Activated CD4-positive, alpha-beta T cell treated with anti-CD3 and anti-CD28 coated beads, Interleukin-2, amount 10 ng/mL, durations not matched to agents 7 days and 5 days (primary cell): ENCODE results near the gene IGFN1. TPM values are rescaled to one million over a fixed set of nuclear protein-coding genes. Genes with fewer than 3 reads are reported as not detected.

Source experiments
- CTCF ChIA-PET: fragments of 350-600 bp; sonication (Branson Sonifier 250); formaldehyde crosslinking; loops from one replicate; lab custom pipeline; 2021; ENCODE audit warnings: antibody characterized with exemption; lab: Charles Lee
- POLR2A ChIA-PET: fragments of 350-600 bp; sonication (Branson Sonifier 250); formaldehyde crosslinking; loops from one replicate; lab custom pipeline; 2021; ENCODE audit warnings: antibody characterized with exemption; lab: Charles Lee
- DNase-seq: peaks from one replicate; pipeline ENCODE4 v3.0.0-alpha.2; 2020
- H3K27ac Mint-ChIP-seq: one replicate; pipeline ENCODE4 v1.8.0; 2021; ENCODE audit warnings: mild to moderate bottlenecking, moderate library complexity, mixed read lengths
- H3K27me3 Mint-ChIP-seq: one replicate; pipeline ENCODE4 v1.8.0; 2021; ENCODE audit warnings: mixed read lengths
- H3K36me3 Mint-ChIP-seq: one replicate; pipeline ENCODE4 v1.8.0; 2021; ENCODE audit warnings: low read depth, mixed read lengths
- H3K4me1 Mint-ChIP-seq: one replicate; pipeline ENCODE4 v1.8.0; 2021; ENCODE audit warnings: mixed read lengths
- H3K4me3 Mint-ChIP-seq: one replicate; pipeline ENCODE4 v1.8.0; 2021; ENCODE audit warnings: mild to moderate bottlenecking, moderate library complexity, mixed read lengths
- H3K9me3 Mint-ChIP-seq: one replicate; pipeline ENCODE4 v1.8.0; 2021; ENCODE audit warnings: mixed read lengths
- total RNA-seq, 2 experiments: library from RNA; stranded (reverse); gene quantifications; one replicate each; pipeline ENCODE4 v1.2.3, GENCODE V29; 2021

IGFN1 gene
- total RNA-seq, 2 experiments from 2014 or later: not detected

DNA sequence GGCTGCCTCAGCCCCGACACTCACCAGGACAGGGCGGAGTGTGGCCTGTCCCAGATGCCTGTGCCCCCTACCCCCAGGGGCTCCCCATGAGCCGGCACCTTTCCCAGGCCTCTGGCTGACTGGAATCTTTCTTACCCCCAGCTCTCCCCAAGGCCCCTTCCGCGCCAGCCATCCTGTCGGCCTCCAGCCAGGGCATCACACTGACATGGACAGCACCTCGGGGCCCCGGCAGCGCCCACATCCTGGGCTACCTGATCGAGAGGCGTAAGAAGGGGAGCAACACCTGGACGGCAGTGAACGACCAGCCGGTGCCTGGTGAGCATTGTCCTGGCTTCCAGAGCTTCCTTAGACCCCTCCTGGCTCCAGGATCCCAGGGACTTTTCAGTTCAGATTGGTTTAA is 26.5 kb downstream of the IGFN1 start:
- DNase-seq: no peak
- no peak overlapping the region for H3K4me3 Mint-ChIP-seq
- H3K4me1 Mint-ChIP-seq: no peaks in the 10 kb centered on the region
- H3K9me3 Mint-ChIP-seq: no peaks in the 10 kb centered on the region
- POLR2A ChIA-PET: no interaction called here
- no peak overlapping the region for H3K27ac Mint-ChIP-seq
- H3K27me3 Mint-ChIP-seq: no peaks in the 10 kb centered on the region
- no peaks in the 10 kb centered on the region for H3K36me3 Mint-ChIP-seq
- CTCF ChIA-PET: no interaction called here

DNA sequence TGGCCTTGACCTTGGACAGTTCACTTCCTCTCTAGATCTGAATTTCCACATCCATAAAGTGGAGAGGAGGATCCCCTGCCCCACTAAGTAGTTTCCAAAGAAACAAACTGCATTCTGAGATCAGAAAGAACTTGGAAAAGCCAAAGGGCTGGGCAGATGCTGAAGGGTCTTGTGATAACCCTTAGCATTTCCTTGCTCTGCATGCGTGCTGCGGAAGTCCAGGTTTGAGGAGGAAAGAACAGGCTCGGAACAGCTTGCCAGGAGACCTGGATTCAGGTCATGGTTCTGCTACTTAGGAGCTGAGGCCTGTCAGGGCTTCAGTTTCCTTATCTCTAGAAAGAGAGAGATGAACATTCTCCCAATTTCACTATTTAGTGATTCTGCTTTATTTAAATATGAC is 27.2 kb downstream of the IGFN1 start:
- Mint-ChIP-seq H3K9me3 (no peaks in the 10 kb centered on the region), H3K27ac (no peak overlapping the region), H3K4me3 (no peak overlapping the region), H3K4me1 (no peaks in the 10 kb centered on the region), H3K27me3 (no peaks in the 10 kb centered on the region), H3K36me3 (no peaks in the 10 kb centered on the region)
- POLR2A ChIA-PET: no interaction called here
- DNase-seq: no peak
- CTCF ChIA-PET: no interaction called here

DNA sequence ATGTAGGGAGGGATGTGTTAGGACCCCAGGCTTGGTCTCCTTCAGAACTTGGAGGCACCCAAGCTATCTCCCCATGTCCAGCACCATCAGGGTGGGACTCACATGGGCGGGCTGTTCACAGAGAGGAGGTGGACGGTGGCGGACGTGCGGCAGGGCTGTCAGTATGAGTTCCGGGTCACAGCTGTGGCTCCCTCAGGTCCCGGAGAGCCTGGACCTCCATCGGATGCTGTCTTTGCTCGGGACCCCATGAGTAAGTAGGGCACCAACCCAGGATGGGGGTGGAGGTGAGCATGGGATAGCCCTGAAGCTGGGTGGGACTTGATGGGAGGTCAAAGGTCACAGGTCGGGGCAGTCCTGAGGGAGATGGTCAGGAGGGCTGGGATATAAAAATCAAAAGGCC is 27.8 kb downstream of the IGFN1 start:
- H3K36me3 Mint-ChIP-seq: no peaks in the 10 kb centered on the region
- CTCF ChIA-PET: no interaction called here
- H3K4me1 Mint-ChIP-seq: no peaks in the 10 kb centered on the region

DNA sequence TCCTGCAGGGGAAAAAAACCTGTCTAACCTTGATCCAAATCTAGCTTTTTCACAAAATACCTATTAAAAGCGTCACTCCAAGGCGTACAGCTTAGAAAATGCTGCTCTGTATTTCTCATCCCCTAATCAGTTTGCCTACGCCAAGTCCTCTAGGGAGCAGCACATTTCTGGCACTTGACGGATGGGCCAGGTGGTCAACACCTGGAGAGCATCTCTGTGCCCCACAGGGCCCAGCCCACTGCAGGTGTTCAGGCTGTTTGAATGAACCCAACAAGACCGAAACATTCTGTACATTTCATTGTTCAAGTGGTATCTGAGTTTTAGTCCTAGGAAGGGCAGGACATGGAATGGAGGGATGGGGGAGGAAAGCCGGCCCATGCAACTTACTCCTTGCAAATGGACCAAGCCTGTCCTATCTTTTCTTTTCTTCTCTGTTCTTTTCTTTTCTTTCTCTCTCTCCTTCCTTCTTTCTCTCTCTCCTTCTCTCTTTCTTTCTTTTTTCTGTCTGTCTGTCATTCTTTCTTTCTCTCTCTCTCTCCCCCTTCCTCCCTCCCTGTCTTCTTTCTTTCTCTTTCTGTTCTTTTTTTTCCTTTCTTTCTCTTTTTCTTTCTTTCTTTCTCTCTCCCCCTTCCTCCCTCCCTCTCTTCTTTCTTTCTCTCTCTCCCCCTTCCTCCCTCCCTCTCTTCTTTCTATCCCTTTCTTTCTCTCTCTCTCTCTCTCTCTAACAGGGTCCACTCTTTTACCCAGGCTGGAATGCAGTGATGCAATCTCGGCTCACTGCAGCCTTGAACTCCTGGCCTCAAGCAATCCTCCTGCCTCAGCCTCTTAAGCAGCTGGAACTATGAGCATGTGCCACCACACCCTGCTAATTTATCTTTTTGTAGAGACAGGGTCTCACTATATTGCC is 29.1 kb downstream of the IGFN1 start:
- Mint-ChIP-seq H3K4me1 (no peaks in the 10 kb centered on the region), H3K27ac (no peak overlapping the region), H3K4me3 (no peak overlapping the region), H3K36me3 (no peaks in the 10 kb centered on the region), H3K27me3 (no peaks in the 10 kb centered on the region), H3K9me3 (no peaks in the 10 kb centered on the region)
- ChIA-PET POLR2A (no interaction called here), CTCF (interaction anchor here (0.6 kb wide), 1 partner anchor 20 kb away, joined by 4 read pairs; no protein-coding TSS in a partner anchor)
- DNase-seq: no peak

More for the DNA sequence above, 27.8 kb downstream of the IGFN1 start:
- H3K27me3 Mint-ChIP-seq: no peaks in the 10 kb centered on the region
- no peak overlapping the region for H3K27ac Mint-ChIP-seq
- H3K9me3 Mint-ChIP-seq: no peaks in the 10 kb centered on the region
- DNase-seq: peak; percentile 3
- POLR2A ChIA-PET: no interaction called here
- no peak overlapping the region for H3K4me3 Mint-ChIP-seq

DNA sequence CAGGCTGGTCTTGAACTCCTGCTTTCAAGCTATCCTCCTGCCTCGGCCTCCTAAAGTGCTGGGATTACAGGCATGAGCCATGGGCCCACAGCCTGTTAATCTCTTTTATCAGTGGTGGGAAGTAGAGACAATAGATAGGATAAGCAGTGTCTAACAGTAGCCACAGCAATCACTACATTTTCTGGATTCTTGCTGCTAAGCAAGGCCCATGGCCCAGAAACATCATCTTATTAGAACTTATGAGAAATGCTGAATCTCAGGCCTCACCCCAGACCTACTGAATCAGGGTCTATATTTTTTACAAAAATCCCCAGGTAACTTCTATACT is 29.7 kb downstream of the IGFN1 start:
- Mint-ChIP-seq H3K4me1 (no peaks in the 10 kb centered on the region), H3K36me3 (no peaks in the 10 kb centered on the region), H3K27me3 (no peaks in the 10 kb centered on the region), H3K4me3 (no peak overlapping the region), H3K27ac (no peak overlapping the region), H3K9me3 (no peaks in the 10 kb centered on the region)
- CTCF ChIA-PET: no interaction called here
- POLR2A ChIA-PET: no interaction called here
- no peak for DNase-seq

- ChIA-PET POLR2A (no interaction called here), CTCF (no interaction called here)
- Mint-ChIP-seq H3K27me3 (no peaks in the 10 kb centered on the region), H3K4me3 (no peak overlapping the region), H3K36me3 (no peaks in the 10 kb centered on the region), H3K9me3 (no peaks in the 10 kb centered on the region), H3K4me1 (no peaks in the 10 kb centered on the region), H3K27ac (no peak overlapping the region)
- DNase-seq: no peak
These were observed 30.7 kb downstream of the IGFN1 start for GRCh38 chr1:201221201-201221846.

GRCh38 chr1:201222125-201222524 is 31.5 kb downstream of the IGFN1 start:
- H3K9me3 Mint-ChIP-seq: no peaks in the 10 kb centered on the region
- POLR2A ChIA-PET: no interaction called here
- no peak overlapping the region for H3K27ac Mint-ChIP-seq
- no peaks in the 10 kb centered on the region for H3K4me1 Mint-ChIP-seq
- H3K4me3 Mint-ChIP-seq: no peak overlapping the region
- CTCF ChIA-PET: no interaction called here
- DNase-seq: no peak
- H3K36me3 Mint-ChIP-seq: no peaks in the 10 kb centered on the region
- no peaks in the 10 kb centered on the region for H3K27me3 Mint-ChIP-seq

GRCh38 chr1:201223852-201224665 is 33.4 kb downstream of the IGFN1 start:
- ChIA-PET POLR2A (no interaction called here), CTCF (no interaction called here)
- Mint-ChIP-seq H3K27me3 (no peaks in the 10 kb centered on the region), H3K4me3 (no peak overlapping the region), H3K36me3 (no peaks in the 10 kb centered on the region), H3K9me3 (no peaks in the 10 kb centered on the region), H3K4me1 (no peaks in the 10 kb centered on the region), H3K27ac (no peak overlapping the region)
- DNase-seq: no peak

DNA sequence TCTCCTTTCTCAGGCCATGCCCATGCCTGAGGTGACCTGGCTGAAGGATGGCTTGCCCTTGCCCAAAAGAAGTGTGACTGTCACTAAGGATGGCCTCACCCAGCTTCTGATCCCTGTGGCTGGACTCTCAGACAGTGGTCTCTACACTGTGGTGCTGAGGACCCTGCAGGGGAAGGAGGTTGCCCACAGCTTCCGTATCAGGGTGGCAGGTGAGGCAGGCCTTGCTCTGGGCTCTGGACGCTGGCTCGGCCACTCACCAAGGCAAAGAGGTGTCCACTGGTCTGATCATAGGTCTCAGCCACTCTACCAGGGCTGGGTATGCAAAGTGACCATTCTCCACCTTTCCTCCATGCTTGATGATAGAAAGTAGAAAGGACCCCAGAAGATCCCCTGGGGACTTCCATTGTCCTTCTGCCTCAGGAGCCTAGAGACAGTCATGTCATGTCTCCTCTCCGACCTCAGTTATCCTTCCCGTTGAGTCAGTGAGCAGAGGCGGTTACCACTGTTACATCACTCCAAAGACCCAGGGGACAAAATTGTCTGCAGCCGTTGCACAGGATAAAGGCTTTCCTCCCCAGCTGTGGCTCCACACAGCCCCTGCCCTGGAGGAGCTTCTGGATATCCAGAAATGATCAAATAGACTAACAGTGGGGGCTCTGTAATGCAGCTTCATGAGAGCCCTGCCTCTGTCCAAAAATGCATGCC is 34.2 kb downstream of the IGFN1 start:
- H3K27ac Mint-ChIP-seq: no peak overlapping the region
- DNase-seq: no peak
- no peaks in the 10 kb centered on the region for H3K4me1 Mint-ChIP-seq
- POLR2A ChIA-PET: no interaction called here
- no peaks in the 10 kb centered on the region for H3K36me3 Mint-ChIP-seq
- H3K27me3 Mint-ChIP-seq: no peaks in the 10 kb centered on the region
- no peak overlapping the region for H3K4me3 Mint-ChIP-seq
- CTCF ChIA-PET: no interaction called here
- no peaks in the 10 kb centered on the region for H3K9me3 Mint-ChIP-seq

- ChIA-PET POLR2A (no interaction called here), CTCF (no interaction called here)
- no peaks in the 10 kb centered on the region for H3K36me3 Mint-ChIP-seq
- peaks cover 10% of the 10 kb centered on the region for H3K27me3 Mint-ChIP-seq
- H3K4me1 Mint-ChIP-seq: no peaks in the 10 kb centered on the region
- DNase-seq: no peak
- no peaks in the 10 kb centered on the region for H3K9me3 Mint-ChIP-seq
- no peak overlapping the region for H3K27ac Mint-ChIP-seq
- no peak overlapping the region for H3K4me3 Mint-ChIP-seq
These were observed 35.5 kb downstream of the IGFN1 start for GRCh38 chr1:201226178-201226514.

DNA sequence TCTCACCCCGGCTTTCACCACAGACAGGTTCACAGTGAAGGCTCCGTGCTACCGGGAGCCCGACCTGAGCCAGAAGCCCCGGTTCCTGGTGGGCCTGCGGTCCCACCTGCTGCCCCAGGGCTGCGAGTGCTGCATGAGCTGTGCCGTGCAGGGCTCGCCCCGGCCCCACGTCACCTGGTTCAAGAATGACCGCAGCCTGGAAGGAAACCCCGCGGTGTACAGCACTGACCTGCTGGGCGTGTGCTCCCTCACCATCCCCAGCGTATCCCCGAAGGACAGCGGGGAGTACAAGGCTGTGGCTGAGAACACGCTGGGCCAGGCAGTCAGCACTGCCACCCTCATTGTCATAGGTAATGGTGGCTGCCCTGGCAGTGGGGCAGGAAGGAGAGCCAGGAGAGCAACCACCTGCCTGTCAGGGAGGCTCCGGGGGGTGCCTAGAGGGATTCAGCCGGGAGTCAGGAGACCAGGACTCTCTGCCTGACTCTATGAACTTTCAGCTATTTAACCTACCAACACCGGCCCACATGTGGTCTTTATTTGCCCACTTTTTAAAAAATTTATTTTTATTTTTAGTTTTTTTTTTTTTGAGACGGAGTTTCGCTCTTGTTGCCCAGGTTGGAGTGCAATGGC is 36.4 kb downstream of the IGFN1 start:
- CTCF ChIA-PET: interaction anchor here (0.6 kb wide), 1 partner anchor 254 kb away, joined by 4 read pairs; no protein-coding TSS in a partner anchor
- no peak overlapping the region for H3K27ac Mint-ChIP-seq

More for the DNA sequence above, 36.4 kb downstream of the IGFN1 start:
- H3K9me3 Mint-ChIP-seq: no peaks in the 10 kb centered on the region
- H3K27me3 Mint-ChIP-seq: peaks cover 16% of the 10 kb centered on the region
- H3K36me3 Mint-ChIP-seq: no peaks in the 10 kb centered on the region
- DNase-seq: no peak
- H3K4me1 Mint-ChIP-seq: no peaks in the 10 kb centered on the region
- H3K4me3 Mint-ChIP-seq: no peak overlapping the region
- POLR2A ChIA-PET: no interaction called here
